Testis (tissue), 2 donors: Measurements from ENCODE around the gene CFDP1.

Source experiments
- CTCF ChIP-seq, 3 experiments: fragments of 450-650 bp in 2 of 3; fragments of 200-600 bp in 1 of 3; sonication (generic) in 1 of 3; IDR thresholded peaks; one replicate each; pipeline ENCODE4 v1.5.1; 2016 to 2019; ENCODE audit warnings: antibody characterized with exemption in 3 of 3, mild to moderate bottlenecking in 2 of 3, moderate library complexity in 1 of 3
- POLR2A ChIP-seq: fragments of 450-650 bp; IDR thresholded peaks from one replicate; pipeline ENCODE4 v1.6.1; 2017; ENCODE audit warnings: antibody characterized with exemption, mild to moderate bottlenecking, moderate library complexity

- TF ChIP-seq CTCF (IDR thresholded peaks at IDR 0.05) (no peak), POLR2A (no peak)
Measured at GRCh38 chr16:75308011-75308410, 125.3 kb downstream of the CFDP1 start.
